Thymus (tissue), 14 donors: Measurements from ENCODE around the gene LBX2. TPM values are rescaled to one million over a fixed set of nuclear protein-coding genes. Genes with fewer than 3 reads are reported as not detected.

Experiments used
- DNase-seq, 9 donors: peaks; one replicate each; pipeline ENCODE4 v3.0.0-alpha.2; 2013; ENCODE audit warnings: low spot score in 9 of 9, low read depth in 6 of 9, missing footprints in 1 of 9
- H3K27ac ChIP-seq, 2 donors: one replicate each; pipeline ENCODE4 v1.5.1; 2013; ENCODE audit warnings: control low read depth in 1 of 2, low read depth in 1 of 2, low read length in 1 of 2, mild to moderate bottlenecking in 1 of 2, moderate library complexity in 1 of 2
- H3K27me3 ChIP-seq, 2 donors: one replicate each; pipeline ENCODE4 v1.5.1; 2013; ENCODE audit warnings: low read length in 1 of 2; ENCODE audit not compliant: control insufficient read depth in 2 of 2, insufficient read depth in 1 of 2
- H3K36me3 ChIP-seq, 2 donors: one replicate each; pipeline ENCODE4 v1.5.1; 2013; ENCODE audit warnings: low read length in 1 of 2, mild to moderate bottlenecking in 1 of 2, moderate library complexity in 1 of 2; ENCODE audit not compliant: control insufficient read depth in 2 of 2, insufficient read depth in 2 of 2
- H3K4me1 ChIP-seq, 2 donors: one replicate each; pipeline ENCODE4 v1.5.1; 2013; ENCODE audit warnings: low read length in 2 of 2; ENCODE audit not compliant: control insufficient read depth in 2 of 2, insufficient read depth in 2 of 2
- H3K4me3 ChIP-seq, 2 donors: one replicate each; pipeline ENCODE4 v1.5.1; 2013; ENCODE audit warnings: low read length in 2 of 2, control low read depth in 1 of 2, mild to moderate bottlenecking in 1 of 2
- H3K9me3 ChIP-seq, 2 donors: one replicate each; pipeline ENCODE4 v1.5.1; 2013; ENCODE audit warnings: low read length in 1 of 2, mild to moderate bottlenecking in 1 of 2; ENCODE audit not compliant: control insufficient read depth in 2 of 2, insufficient read depth in 1 of 2
- WGBS: extraction: QIAGEN DNeasy Blood & Tissue Kit; methylation state at CpG from one replicate; pipeline ENCODE4 v1.1.7; 2013; 5-methylcytosine and 5-hydroxymethylcytosine counted together
- long read RNA-seq, 10 donors: transcript quantifications; one replicate each; lab custom pipeline, GENCODE V29; 2026
- polyA plus RNA-seq: library from polyadenylated mRNA; stranded (reverse); fragments of 200-250 nt; gene quantifications from one replicate; pipeline ENCODE4 v1.2.3, GENCODE V29; 2013
- total RNA-seq: library from RNA; stranded (reverse); fragments of 120-200 nt; gene quantifications from one replicate; pipeline ENCODE4 v1.2.4, GENCODE V29; 2013
- donor health status: healthy.

Gene LBX2, protein sequence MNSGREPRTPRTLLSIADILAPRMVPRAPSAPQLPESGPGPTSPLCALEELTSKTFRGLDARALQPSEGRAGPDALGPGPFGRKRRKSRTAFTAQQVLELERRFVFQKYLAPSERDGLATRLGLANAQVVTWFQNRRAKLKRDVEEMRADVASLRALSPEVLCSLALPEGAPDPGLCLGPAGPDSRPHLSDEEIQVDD
- 0.09 TPM for total RNA-seq
- polyA plus RNA-seq: 0.89 TPM
- long read RNA-seq, donor 1: 0 reads
- long read RNA-seq, donor 2, partial matches to known transcripts: 0 of 1 reads
- long read RNA-seq, donor 2, other reads (novel, unspliced or antisense): 0 of 1 reads
- long read RNA-seq, donor 3: 0 reads
- long read RNA-seq, donor 4: 0 reads
- long read RNA-seq, donor 5: 0 reads
- long read RNA-seq, donor 6: 0 reads
- long read RNA-seq, donor 7: 0 reads
- long read RNA-seq, donor 8: 0 reads
- long read RNA-seq, donor 9: 0 reads
- long read RNA-seq, donor 10: 0 reads

DNA sequence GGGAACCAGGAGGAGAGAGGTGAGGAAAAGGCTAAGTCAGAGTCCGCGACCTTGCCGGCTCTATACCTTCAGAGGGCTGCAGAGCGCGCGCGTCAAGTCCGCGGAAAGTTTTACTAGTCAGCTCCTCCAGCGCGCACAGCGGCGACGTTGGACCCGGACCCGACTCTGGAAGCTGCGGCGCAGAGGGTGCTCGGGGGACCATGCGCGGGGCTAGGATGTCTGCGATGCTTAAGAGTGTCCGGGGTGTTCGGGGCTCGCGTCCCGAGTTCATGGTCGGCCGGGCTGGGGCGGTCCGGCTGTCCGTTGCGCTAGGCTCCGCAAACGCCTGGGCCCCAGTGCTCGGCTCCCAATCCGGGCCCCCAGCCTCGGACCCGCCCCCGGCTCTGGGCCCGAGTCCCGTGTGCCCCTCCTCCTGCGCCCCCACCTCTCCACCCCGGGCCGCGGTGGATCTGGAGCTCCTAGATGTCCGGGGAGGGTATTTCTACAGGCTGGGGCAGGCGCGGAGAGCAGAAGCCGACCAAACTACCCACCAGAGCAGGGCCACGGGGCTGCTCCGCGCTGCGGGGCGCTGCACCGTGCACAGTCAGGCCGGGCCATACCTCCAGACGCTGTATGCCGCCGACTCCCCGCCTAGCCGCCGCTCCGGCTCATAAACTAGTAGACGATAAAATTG, at the start of gene LBX2:
Gene LBX2, minus strand, starts transcription at position 337 of the 673 bp plus-strand sequence. Its CDS starts 66 bp downstream, at position 271.
- Histone ChIP-seq H3K4me3 (peak within 1 kb of the TSS in 1 of 2 donors; percentile 29), H3K27me3 (peaks cover 83 to 87% of the 10 kb centered on the region in 2 donors), H3K27ac (no peak within 1 kb of the TSS), H3K36me3 (no peaks in the 10 kb centered on the region), H3K4me1 (peaks cover 20 to 48% of the 10 kb centered on the region in 2 donors), H3K9me3 (peaks cover 0 to 12% of the 10 kb centered on the region in 2 donors)
- DNase-seq: no peak
- 4% methylated on average over 65 of the region's 65 CpGs for WGBS

DNA sequence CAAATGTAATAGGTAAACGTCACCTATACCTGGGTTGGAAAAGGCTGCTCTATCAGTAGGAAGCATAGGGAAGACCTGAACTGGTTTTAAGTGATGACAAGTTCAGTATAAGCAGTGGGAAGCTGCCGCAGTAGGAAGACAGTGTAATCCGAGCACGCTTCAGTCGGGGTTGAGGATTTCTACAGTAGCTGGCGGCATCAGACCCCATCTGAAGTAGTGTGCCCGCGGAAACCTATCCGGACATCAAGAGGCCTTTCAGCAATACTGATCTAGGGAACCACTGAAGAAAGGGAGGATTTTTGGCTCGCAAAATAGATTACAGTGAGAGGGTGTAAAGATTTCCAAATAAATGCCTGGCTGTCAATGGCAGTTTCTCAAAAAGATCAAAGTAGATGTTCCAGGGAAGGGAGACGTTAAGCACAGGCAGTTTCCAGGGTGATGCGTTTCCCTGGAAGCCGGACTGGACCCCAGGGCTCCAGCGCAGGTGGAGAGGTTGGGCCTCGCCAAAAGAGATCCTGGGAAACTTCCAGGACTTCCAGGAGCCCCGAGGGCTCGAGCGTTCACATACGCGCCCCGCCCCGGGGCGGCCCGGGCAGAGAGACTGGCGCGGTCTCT, 49.0 kb upstream of the LBX2 start:
- Histone ChIP-seq H3K36me3 (no peaks in the 10 kb centered on the region), H3K4me1 (peaks cover 0 to 18% of the 10 kb centered on the region in 2 donors), H3K27ac (no peak overlapping the region), H3K27me3 (peaks cover 52 to 75% of the 10 kb centered on the region in 2 donors), H3K4me3 (peak overlapping the region in 1 of 2 donors; percentile 36), H3K9me3 (peaks cover 5 to 7% of the 10 kb centered on the region in 2 donors)
- no peak for DNase-seq
- WGBS: 36% methylated on average over 26 of the region's 26 CpGs

DNA sequence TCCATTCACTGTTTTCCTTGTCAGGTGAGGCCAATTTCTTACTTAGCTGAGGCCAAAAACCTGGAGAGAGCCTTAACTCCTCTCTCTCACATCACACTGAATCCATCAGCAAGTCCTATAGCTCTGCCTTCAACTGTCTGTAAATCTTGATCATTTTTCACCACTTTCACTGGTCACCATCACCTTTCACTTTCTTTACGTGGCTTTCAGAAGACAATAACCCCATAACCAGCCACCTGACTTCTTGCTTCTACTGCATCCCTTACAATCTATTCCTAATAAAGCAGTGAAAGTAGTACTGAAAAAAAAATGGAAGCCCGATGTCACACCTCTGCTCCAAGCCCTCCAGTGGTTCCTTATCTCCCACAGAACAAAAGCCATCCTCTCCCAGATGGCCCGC, 46.6 kb upstream of the LBX2 start:
- H3K4me3 ChIP-seq: no peak overlapping the region
- peaks cover 0 to 10% of the 10 kb centered on the region in 2 donors for H3K4me1 ChIP-seq
- 95% methylated on average over 3 of the region's 3 CpGs for WGBS
- H3K27ac ChIP-seq: no peak overlapping the region
- H3K9me3 ChIP-seq: peaks cover 5 to 7% of the 10 kb centered on the region in 2 donors
- H3K36me3 ChIP-seq: no peaks in the 10 kb centered on the region
- H3K27me3 ChIP-seq: peaks cover 37 to 51% of the 10 kb centered on the region in 2 donors
- DNase-seq: no peak

DNA sequence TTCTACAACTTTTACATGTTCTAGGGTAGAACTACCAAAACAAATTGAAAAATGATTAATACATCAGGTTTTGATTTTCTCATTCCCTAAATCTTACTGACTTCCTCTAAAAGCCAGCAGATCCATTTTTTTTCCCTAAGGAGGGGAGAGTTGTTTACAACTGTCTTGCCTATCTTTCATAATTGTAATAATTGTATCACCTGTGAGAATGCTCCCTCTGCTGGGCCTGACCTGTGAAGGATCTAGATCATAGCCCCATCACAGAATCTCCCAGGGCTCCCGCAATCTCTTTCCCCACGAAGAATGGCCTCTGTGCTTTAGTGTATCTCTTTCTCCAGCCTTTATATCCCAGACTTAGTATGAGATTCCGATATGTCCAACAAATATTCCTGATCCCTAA, 45.2 kb upstream of the LBX2 start:
- H3K27me3 ChIP-seq: peaks cover 25 to 38% of the 10 kb centered on the region in 2 donors
- DNase-seq: no peak
- H3K36me3 ChIP-seq: no peaks in the 10 kb centered on the region
- no peak overlapping the region for H3K4me3 ChIP-seq
- H3K27ac ChIP-seq: no peak overlapping the region
- H3K4me1 ChIP-seq: peaks cover 0 to 9% of the 10 kb centered on the region in 2 donors
- H3K9me3 ChIP-seq: peaks cover 5 to 7% of the 10 kb centered on the region in 2 donors
- 95% methylated on average over 3 of the region's 3 CpGs for WGBS

DNA sequence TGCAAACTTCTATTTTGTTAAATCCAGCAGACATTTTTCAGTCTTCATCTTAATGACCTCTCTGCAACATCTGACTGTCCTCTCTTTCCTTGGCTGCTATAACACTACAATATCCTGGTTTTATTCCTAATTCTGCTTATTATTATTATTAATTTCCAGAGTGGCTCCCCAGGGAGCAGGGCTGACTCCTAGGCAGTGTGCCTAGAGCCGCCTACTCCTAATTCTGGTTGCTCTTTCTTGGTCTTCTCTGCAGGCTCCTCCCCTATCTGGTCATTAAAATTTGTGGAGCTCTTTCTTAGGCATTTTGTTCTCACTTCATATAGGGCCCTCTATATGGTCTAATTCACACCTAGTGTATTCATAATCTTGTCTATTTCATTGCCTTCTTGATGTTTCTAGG, 43.6 kb upstream of the LBX2 start:
- 95% methylated on average over 1 of the region's 1 CpG for WGBS
- Histone ChIP-seq H3K9me3 (no peaks in the 10 kb centered on the region), H3K4me1 (peaks cover 0 to 3% of the 10 kb centered on the region in 2 donors)

DNA sequence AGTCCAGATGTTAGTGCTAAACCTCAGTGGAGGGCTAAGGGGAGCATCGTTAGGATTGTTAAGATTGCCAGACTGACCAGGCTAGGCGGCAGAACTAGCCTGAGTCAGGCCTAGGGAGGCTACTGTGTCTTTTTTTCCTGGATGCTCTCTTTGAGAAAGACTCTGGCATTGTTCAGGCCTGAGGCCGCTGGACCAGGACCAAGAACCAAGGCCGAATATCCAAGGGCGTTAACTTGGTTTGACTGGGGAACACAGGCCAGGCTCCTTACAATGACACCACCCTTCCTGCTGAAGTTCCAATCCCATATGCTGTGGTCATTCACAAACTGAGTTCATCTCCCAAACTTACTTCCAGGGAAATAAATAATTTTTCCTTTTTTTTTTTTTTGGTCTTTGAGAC, 40.9 kb upstream of the LBX2 start:
- H3K9me3 ChIP-seq: no peaks in the 10 kb centered on the region
- H3K27ac ChIP-seq: no peak overlapping the region
- peaks cover 0 to 14% of the 10 kb centered on the region in 2 donors for H3K27me3 ChIP-seq
- peaks cover 0 to 6% of the 10 kb centered on the region in 2 donors for H3K4me1 ChIP-seq
- DNase-seq: no peak
- H3K36me3 ChIP-seq: no peaks in the 10 kb centered on the region
- WGBS: 96% methylated on average over 5 of the region's 5 CpGs
- no peak overlapping the region for H3K4me3 ChIP-seq

More for the DNA sequence above, 43.6 kb upstream of the LBX2 start:
- DNase-seq: no peak
- H3K27ac ChIP-seq: no peak overlapping the region
- no peak overlapping the region for H3K4me3 ChIP-seq
- H3K27me3 ChIP-seq: peaks cover 10 to 32% of the 10 kb centered on the region in 2 donors
- no peaks in the 10 kb centered on the region for H3K36me3 ChIP-seq

DNA sequence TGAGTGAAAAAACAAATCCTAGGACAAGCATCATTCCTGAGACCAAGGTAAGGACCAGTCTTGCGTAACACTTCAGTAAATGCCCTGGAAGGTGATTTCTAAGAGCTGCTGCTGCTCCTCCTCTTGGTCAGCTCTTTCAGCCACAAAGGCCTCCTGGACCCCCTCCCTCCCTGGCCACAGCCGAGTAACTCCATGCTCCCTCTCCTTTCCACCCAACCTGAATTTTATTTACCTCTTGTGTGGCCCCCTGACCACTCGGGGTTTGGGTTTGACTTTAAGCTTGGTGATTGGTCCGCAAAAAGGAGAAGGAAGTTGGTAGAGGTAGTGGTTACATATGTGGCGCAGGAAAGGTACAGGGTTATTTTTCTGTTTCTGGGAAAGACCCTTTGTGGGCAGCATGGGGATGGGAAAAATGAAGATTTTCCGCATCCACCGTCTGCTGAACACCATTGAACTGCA, 39.5 kb upstream of the LBX2 start:
- 17% methylated on average over 7 of the region's 7 CpGs for WGBS
- Histone ChIP-seq H3K27me3 (peaks cover 0 to 14% of the 10 kb centered on the region in 2 donors), H3K36me3 (no peaks in the 10 kb centered on the region), H3K4me1 (peaks cover 0 to 6% of the 10 kb centered on the region in 2 donors), H3K4me3 (no peak overlapping the region), H3K9me3 (no peaks in the 10 kb centered on the region), H3K27ac (no peak overlapping the region)
- no peak for DNase-seq

DNA sequence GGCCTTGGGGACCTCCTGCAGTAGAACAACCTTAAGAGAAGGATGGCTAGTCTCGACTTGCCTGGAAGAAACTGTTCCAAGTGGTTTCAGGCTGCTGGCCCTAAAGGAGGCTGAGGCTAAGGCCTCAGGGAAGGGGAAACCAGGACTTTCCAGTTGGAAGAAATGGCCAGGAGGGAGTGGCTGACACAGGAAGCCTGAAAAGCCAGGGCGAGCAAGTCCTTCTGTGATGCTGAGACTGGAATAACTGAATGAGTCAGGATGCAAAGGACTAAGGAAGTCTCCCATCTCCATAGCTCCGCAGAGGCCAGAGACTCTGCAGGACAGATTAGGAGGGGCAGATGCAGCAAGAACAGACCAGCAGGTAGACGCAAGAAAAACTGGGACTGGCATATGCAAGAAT, 37.7 kb upstream of the LBX2 start:
- 96% methylated on average over 4 of the region's 4 CpGs for WGBS
- H3K27ac ChIP-seq: no peak overlapping the region
- no peak overlapping the region for H3K4me3 ChIP-seq
- DNase-seq: no peak
- H3K9me3 ChIP-seq: no peaks in the 10 kb centered on the region
- H3K4me1 ChIP-seq: peaks cover 0 to 6% of the 10 kb centered on the region in 2 donors
- H3K36me3 ChIP-seq: peaks cover 12 to 15% of the 10 kb centered on the region in 2 donors
- peaks cover 0 to 14% of the 10 kb centered on the region in 2 donors for H3K27me3 ChIP-seq
